ENCODE data around the gene ARID5B.
A peak's percentile ranks its signal among the peaks of the same experiment; 100 is the strongest.

ARID5B gene

DNA sequence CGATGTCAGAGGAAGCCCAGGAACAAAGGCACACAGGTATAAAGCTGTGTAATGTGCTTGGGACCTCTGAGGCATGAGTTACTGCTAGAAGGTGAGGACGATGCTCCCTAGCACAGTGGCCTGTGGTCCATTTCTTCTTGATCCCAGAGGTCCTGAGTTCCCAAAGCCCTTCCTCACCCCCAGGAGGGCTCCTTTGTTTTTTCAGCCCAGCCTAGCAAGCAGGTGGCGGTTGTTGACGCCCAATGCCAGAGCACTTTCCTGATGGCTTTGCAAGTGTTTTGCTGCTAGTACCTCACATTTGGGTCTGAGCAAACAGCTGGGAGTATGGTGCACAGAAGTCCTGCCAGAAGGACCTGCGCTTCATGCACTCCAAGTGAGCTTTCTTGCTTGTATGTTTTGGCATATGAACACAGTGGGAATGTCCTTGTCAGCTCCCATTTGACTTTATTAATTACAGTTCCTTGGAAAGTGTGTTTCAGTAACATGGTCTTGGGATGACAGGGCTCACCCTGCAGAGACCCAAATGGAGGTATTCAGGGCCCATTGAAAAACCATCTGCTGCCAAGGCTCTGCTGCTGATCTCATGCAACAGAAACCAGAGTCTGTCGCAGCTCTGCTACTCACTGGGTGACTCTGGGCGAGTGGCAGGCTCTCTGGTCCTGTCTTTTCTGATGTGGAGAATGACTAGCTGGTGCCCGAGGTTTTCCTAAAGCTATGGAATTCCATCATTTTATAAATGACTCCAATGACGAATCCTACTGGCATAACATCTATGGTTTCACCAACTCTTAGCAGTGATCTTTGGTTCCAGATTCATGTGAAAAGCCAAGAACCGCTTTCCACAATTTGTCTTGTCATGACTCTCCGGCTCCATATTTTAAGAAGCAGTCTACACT is 134.9 kb downstream of the ARID5B start:
- no peak for DNase-seq (ENCODE audit: low read depth, low spot score)

DNA sequence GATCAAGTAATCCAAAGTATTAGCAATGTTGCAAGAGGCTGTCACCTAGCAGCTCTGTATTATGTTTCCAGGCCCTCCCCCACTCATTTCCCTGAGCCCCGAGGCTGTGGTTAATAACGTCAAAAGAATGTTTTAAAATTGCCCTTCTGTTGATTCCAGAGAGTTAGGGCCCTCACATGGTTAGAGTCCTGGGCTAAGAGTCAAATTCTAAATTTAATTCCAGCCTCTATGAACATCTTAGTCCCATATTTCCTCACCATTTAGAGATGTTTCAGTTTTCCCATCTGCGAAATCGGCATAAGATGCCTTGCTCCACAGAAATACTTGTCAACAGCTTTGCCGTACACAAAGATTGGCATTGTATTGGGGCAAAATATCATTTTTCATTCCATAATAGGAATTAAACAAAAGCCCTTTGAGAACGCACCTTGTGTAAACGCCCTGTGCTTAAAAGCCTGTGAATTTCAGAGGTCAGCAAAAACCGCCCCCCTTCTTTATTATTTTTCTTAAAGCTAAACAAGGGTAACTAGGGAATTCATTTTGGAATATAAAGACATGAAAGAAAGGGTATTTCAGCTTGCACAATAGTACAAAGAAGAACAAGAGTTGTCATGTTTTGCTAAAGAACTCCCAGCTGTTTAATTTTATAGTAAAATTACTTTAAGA is 135.8 kb downstream of the ARID5B start:
- no peak for DNase-seq (ENCODE audit: low read depth, low spot score)

DNA sequence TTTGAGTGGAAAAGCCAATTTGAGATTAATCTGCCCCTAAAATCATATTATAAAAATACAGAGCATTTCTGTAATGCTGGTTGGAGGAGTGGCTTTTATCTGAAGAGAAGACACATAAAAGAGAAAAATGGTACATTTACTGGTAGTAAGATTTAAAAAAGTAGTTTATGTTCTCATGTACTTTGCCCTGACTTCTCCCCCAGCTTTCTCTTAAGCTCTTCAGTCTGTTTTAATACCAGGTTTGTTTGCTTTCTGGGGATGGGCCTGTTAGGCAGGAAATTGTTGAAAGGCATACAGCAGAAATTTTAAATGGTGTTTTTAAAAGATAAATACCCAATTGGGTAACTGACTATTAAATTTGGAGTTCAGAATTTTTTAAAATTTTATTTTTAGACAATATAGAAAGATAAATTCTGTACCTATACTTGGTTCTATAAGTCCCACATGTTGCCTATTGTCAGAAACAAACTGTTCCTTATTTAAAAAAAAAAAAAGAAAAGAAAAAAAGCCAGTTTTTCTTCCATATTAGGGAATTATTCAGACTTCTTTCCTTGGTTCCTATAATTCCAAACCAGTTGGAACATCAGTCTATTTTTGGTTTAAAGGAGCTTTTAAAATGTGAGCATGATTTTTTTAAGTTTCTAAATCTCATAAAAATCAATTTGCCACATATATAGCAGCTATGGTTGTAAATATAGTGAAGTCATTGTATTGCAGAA is 136.6 kb downstream of the ARID5B start:
- DNase-seq (ENCODE audit: low read depth, low spot score) = no peak

DNA sequence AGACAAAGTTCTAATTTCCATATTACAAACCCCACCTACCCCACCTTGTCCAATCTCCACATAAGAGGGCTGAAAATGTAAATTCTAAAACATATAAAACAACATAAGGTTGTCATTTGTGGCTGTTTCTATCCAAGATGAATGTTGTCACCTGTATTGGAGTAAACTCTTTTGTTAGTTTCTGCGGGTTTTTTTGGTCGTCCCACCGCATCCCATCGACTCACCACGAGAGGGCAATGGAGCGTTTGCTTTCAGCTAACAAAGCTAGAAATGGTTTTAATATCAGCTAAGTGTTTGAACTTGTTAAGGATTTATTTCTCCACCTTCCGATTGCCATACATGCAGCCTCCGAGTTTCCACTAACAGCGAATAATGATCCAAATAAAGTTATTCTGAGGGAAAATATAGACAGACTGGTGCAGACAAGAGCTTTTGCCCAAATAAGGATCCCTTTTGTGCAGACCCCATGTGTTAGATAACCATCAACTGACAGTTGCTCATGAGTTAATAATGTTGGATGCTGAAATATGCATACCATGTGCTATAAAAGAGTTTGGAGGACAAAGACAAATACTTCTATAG is 137.2 kb downstream of the ARID5B start:
- DNase-seq (ENCODE audit: low read depth, low spot score) = no peak

DNA sequence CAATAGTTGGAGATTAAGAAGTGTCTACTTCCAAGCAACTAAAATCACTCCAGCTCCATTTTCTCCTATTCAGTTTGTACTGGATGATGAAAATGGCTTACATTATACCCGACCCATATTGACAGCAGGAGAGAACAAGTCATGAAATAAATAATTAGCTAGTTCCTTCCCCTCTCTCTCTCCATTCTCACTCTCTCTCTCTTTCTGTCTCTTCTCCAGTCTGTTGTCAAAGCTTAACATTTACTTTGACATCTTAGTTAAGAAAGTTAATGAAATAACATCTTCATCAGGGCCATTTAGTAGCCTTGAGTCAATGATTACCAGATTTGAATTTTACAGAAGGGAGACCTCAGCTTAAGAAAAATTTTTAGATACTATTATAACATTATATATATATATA is 138.5 kb downstream of the ARID5B start:
- DNase-seq (ENCODE audit: low read depth, low spot score) = no peak

DNA sequence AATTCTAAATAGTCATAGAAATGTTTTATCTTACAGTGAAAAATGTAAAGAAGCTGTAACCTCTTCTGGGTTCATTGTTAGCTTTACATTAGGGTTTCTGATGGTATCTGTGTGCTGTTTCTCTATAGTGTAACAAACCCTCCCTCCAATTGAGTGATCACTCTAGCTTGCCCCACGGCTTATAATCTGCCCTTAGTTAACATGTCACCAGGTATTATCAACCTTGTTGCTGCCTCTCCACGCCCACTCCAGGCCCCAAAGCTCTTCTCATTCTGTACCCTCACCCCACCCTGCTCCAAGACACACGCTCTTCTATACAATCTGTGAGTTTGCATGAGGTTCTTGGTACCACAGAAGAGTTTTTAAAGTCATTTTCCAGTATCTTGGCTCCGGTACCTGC is 139.4 kb downstream of the ARID5B start:
- DNase-seq (ENCODE audit: low read depth, low spot score) = no peak

DNA sequence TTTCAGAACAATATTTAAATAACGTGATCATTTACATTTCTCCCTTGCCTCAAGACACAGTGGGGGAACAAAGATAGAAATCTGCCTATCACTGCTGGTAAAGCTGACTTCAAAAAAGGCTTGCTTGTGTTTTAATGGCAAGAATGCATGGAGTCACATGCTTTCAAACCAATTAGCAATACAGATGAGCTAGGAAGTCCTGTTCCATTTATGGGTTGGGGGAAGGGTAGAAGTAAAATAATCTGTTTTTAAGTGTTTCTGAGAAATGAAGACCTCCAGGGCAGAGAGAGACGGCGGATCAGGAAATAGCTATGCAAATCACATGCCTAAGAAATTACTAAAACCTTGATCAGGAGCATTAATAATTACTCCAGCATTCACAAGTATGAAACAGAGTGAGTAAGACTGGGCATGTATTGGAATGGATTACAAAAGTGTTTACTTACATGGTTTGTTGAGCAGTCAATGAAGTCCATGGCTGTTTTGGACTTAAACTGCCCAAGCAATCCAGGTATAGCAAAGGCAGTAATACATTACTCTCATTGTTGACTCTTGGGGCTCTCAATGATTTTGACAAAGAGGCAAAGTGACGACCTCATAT is 142.0 kb downstream of the ARID5B start:
- DNase-seq (ENCODE audit: low read depth, low spot score) = no peak

DNA sequence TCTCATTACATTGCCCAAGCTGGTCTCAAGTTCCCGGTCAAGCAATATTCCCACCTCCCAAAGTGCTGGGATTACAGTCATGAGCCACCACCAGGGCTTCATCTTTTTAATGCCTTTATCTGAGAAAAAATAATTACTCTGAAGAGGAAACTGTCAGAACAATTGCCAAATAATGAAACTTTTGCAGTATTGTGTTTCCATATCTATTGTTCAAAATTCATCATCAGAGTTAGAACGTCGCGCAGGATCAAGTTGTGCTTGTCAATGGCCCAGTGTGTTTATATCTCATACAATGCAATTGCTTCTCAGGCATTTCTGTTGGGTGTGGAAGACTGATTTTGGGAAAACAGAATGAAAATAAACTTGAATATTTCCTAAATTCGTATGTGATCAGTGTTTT is 143.1 kb downstream of the ARID5B start:
- no peak for DNase-seq (ENCODE audit: low read depth, low spot score)

DNA sequence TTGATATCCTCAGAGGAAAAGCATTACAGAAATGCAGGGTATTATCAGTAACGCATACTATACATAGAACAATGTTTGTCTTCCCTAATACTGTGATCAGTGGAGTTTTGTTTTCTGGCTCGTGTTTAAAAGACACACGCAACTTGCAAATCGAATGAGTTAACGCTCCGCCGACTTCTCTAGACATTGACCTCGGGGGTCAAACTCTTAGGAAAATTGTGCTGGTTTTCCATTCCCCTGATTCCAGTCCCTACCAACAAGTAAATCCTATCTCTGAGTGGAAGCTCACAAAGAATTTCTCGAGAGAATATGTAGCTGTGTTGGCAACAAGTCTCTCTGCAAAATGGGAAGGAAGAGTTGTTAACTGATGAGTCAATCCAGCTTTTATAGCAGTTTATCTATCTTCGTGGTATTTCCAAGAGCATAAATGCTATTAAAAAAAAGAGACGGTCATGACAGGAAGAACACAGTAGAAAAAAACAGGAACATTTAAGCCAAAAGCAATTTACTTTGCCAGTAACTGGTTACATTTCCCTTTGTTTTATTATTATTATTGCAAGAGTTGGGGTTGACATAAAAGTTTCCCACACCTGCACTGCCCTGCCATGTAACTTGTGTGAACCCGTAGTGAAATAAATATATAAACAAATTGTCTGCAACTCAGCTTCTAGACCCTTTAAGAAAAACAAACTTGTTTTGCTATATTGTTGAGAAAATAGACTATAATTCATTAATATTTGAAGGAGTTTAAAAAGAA is 144.4 kb downstream of the ARID5B start:
- no peak for DNase-seq (ENCODE audit: low read depth, low spot score)

DNA sequence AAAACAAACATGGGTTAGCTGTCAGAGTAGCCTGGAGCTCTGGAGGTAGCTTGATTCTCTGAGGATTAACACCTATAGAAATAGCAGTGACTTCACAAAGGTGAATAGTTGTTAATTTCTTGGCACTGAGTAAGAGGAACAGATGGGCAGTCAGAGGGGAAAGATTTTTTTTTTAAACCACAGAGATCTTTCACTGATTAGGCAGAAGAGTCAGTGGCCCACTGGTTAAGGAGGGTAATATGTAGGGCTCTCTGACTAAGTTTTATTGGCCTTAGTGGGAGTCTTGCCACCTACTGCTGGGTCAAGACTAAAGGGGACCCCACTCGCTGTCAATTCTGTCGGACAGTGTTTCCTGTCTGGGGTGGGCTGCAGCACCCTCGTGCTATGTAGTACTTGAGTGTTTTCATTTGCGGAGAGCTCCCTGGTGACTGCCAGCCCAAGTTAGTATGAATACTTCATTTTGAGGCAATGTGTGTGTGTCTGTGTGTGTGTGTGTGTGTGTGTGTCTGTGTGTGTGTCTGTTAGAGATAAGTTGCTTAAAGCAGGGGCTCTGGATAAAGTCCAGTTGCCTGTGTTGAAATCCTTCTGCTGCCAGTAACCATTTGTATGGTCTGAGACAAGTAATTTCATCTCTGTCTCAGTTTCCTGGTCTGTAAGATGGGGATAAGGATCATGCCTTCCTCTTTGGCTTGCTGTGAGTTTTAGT is 145.2 kb downstream of the ARID5B start:
- no peak for DNase-seq (ENCODE audit: low read depth, low spot score)

DNA sequence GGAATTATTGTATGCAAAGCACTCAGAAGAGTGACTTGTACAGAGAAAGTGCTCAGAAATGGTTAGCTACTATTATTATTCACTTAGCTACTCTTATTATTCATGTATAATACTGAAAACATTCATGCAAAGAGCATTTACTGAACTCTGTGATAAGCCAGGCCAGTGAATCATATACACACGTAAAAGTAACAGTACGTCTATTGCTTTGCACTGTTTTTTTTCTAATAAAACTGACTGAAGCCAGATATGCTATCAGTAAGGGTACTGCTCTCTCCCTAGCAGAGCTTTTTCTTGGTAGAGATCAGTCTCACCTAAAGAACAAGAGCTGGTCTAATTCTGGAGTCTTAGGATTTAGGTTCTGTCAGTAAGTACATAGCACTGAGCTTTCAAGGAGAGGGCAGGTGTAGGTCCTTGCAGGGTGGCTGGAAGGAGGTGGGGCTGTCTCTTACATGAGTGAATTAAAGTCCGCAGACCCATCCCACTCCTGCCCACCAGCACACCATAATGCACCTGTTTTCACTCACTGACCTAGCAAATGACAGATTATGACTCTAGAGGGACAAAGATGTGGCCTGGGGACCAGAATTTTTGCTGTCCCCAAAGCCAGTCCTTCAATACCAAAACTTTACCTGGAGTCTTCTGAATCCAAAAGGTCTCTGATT is 145.9 kb downstream of the ARID5B start:
- DNase-seq (ENCODE audit: low read depth, low spot score) = no peak

DNA sequence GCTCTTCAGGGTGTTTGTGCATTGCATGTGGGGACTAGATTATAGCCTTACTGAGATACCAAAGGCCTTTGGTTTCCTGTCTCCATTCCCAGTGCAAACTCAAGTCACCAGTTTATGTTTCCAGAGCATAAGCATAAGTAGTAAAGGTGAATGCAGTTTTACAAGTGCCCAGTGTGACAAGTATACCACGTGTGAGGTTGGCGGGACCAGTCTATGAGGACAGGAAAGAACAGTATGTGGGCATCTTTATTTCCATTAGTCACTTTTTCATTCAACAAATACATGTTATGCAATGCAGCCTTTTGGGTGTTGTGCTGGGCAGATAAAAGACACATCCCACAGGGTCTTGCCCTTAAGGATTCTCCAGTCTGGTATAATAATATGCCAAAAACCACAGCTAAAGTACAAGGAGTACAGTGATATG is 146.5 kb downstream of the ARID5B start:
- DNase-seq (ENCODE audit: low read depth, low spot score) = no peak

DNA sequence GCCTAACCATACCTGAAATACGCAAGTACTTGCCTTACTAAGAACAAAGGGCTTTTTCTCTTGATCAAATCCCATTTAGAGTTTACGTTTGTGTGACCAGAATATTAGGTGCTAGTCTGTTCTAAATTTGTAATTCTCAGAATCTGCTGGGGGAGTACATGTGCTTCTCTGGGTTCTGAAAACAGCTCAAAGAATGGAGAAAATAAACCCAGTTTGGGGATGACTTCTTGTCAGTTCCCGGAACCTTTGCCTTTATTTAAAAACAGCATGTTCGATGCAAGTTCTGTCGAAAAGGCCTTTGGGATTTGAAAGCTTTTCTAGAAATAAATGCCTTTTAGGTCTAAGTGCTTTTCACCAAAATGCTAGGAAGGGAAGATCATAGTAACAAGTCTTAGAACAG is 147.0 kb downstream of the ARID5B start:
- no peak for DNase-seq (ENCODE audit: low read depth, low spot score)

DNA sequence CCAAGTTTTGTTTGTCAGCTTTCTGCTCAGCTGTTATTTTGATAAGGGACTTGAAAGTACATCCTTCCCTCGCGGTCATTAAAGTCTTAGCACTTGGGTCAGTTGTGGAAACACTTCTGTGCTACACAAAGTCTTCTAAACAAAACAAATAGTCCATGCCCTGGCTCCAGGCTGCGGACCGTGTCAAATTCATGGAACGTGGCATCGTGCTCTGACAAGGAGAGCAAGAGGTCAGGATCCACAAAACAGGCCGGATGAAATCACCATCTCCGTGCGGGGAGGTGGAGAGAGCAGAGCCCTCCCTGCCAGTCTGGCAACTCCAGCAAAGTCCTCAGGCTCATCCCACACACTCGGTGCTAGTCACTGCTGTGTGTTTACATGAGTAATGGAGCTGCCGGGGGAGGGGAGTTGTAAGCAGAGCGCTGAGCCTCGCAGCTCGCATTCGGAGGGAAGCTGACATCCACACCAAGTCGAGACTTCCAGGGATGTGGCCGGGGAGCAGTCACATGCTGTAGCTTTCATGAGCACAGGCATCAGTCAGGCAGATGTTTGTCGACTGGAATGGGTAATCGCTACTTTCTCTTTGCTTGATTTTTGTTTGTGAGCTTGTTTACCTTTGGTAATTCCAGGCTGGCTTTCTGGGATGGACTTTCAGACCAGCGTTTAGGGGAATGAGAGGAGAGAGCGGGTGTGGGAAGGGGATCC is 147.6 kb downstream of the ARID5B start:
- DNase-seq (ENCODE audit: low read depth, low spot score) = peak; percentile 23

DNA sequence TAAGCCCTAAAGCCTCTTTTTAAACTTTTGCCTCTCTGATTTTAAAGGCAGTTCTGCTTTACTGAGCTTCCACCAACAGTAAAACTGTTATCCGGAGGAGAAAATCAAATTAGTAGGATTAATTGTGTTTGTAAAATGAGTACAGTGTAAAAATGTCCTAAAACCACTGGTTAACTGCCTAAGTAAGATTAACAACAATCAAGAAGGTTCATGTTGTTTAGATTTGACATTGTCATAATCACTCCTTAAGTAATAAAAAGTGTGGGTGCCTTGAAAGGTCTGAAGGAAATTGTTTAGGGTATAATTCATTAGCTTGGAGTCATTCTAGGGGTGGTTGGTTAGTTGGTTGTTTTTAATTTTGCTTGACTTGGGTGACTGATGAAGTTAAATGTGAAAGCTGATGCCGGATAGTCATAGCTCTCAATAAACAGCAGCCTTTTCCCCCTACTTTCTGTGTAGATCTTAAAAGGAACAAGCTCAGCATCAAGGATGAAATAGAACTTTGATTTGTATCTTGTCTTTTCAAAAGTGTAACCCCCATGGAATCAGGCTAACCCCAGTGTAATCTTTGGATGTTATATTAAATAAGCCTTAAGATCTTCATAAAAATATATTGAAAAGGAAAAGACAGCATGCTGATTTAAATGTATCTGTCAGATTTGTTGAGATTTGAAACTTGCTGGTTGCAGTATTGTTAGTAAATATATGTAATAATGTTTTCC is 148.3 kb downstream of the ARID5B start:
- DNase-seq (ENCODE audit: low read depth, low spot score) = no peak

DNA sequence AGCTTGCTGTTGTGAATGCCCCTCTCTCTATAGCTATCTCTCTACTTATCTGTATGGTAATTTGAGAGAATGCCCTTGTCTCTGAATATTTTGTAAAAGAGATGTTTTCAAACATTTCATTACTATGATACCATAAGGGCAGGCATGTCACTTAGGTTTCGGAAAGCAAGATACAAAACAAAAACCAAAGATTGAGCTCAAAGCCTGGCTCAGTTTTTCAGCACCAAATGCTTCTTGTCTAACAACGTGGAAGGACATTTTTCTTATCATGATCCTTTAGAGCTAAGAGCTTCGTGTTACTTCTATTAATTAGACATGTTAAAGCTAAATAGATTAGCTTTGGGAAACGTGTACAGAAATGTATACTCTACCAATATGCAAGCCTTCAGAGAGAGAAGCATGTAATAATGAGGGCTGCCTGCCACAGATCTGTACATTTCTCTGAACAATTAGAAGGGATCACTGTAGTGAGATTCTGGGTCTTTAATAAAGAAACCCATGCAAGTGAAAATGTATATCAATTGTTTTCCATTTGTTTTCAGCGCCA is 148.9 kb downstream of the ARID5B start:
- no peak for DNase-seq (ENCODE audit: low read depth, low spot score)

DNA sequence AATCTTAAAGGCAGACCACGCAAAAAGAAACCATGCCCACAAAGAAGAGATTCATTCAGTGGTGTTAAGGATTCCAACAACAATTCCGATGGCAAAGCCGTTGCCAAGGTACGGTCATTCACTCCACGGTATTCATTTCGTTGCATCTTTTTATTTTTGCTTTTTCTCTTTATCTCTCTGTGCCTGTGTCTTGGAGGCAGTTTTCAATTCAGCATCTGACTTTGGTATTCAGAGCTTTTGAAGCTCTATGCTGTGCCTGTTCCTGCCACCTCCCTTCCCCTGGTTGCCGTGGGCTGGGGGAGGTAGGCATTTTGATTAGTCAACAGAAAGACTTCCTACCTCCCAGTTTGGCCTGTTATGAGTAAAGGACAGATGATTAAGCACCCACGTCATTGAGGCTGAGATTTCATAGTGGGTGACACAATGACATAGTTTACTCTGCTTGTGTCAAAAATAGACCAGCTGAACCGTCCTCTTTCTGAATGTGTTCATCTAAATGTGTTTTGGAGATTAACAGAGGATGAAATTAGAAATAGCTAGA is 149.5 kb downstream of the ARID5B start:
- DNase-seq (ENCODE audit: low read depth, low spot score) = no peak

DNA sequence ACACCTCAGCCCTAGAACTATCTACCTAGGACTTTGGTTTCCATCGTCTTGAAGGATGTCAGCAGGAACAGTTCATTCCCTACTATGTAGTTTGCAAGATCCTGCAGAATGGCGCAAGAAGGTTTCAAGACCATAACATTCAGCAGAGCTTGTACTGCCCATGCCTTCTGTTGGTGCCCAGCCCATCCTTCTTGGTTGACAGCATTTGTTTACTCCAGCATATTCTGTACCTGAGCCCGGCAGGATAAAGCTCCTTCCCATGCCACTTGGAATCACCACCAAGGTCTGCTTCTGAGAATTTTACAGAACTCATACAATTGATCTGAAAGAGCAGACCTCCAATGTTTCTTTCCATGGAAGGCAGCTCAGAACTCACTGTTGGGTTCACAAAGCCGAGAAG is 150.8 kb downstream of the ARID5B start:
- no peak for DNase-seq (ENCODE audit: low read depth, low spot score)
